T-helper 1 cell (primary cell): ENCODE data around the gene CACHD1.
"Not testable (repeated sequence)": the region's sequence is repeated elsewhere in the genome, so short reads cannot be mapped to it uniquely, and the experiment has no call there.

Experiments used
- DNase-seq, 5 donors: peaks; one replicate each; pipeline ENCODE4 v3.0.0-alpha.2; 2012 to 2020

Gene CACHD1

DNA sequence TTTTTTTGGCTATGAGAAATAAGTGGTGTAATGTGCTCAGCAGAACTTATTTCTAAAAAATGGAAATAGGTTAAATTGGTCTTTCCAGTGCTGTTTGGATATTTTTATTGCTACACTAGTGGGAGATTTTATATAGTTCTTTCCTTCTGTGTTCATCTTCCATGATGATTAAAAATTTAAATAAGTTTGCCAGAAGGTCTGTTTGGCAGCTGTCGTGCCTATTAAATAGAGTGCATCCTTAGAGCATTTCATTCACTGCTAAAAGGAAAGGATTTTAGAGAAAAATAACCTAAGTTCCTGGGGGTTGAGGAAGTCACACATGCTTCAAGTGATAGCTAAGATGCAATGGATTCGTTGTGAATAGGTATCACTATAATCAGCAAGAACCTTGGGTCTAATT, 245.3 kb downstream of the CACHD1 start:
- DNase-seq: no peak

DNA sequence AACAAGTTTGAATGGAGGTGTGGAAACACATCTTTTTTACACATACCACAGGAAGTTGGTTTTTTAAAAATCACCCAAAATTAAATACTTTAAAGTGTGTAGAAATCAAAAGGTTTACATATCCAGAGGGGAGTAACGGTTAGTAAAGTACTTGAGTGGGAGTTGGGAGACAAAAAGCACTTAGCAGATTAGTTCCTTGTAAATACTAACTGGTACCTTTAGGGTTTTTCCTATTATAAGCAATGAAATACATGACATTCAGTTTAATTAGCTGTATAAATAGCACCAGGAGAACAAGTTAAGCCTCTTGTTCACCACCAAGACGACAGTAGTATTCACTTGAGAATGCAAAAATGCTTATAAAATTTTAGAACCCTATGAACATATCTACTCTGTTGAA, 251.2 kb downstream of the CACHD1 start:
- DNase-seq: no peak

DNA sequence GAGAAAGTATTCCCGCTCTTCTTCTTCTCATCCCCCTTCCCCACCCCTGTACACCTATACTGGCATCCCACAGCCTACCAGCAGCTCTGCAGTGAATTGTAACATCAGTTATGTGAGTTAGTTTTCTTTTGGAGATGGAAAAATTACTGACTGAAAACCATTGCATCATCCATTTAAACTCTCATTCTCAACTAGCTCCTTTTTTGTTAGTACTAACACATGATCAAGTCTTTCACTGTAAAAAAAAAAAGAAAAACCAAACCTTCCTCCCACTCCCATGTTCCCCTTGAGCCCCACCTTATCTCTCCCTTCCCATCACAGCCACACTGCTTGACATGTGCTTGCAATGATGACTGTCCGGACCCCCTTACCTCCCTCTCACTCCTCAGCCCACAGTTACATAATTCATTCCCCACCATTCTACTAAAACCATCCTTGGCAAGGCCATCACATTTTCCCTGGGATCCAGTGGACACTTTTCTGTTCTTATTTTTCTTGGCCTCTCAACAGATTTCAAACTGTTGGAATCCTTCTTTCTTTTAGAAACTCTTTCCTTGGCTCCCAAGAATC, 251.7 kb downstream of the CACHD1 start:
- DNase-seq: no peak

GRCh38 chr1:64727861-64728260, 257.9 kb downstream of the CACHD1 start:
- no peak for DNase-seq

DNA sequence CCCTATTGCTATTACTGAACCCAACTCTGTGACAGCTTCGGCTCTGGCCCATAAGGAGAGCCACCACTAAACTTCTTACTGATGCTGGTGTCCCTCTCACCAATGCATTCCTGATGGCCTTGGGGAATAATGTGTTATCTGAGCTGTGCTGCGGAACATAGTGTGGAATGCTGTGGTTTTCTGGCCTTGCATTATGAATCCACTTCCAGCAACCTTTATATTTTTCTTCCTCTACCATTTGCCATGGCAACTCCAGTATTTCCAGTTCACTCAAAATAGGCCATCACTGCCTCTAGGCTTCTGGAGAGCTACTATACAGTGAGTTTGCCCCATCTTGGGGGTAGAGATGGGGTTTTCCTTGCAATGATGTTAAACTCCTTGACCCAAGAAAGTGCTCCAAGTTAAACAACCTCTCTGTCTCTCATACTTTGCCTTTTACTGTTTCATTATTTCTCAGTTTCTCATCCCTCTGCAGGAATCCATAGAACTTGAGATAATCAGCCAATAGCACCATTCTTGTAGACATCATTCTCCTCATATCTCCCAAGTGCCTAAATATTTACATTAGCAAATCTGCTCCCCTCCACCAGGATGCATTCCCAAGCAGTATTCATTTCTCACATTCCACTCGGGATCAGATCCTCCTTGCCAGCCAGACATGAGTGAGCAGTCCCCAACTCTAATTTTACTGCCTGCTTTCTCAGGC, 263.8 kb downstream of the CACHD1 start:
- no peak for DNase-seq

GRCh38 chr1:64734287-64734652, 264.3 kb downstream of the CACHD1 start:
- no peak for DNase-seq

DNA sequence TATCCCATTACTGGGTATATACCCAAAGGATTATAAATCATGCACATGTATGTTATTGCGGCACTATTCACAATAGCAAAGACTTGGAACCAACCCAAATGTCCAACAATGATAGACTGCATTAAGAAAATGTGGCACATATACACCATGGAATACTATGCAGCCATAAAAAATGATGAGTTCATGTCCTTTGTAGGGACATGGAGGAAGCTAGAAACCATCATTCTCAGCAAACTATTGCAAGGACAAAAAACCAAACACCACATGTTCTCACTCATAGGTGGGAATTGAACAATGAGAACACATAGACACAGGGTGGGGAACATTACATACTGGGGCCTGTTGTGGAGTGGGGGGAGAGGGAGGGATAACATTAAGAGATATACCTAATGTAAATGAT, 270.8 kb downstream of the CACHD1 start:
- DNase-seq: not testable (repeated sequence)
